ENCODE measurements around the gene CCDC57.
A peak's percentile ranks its signal among the peaks of the same experiment; 100 is the strongest.
"Not testable (repeated sequence)": the region's sequence is repeated elsewhere in the genome, so short reads cannot be mapped to it uniquely, and the experiment has no call there.

The CCDC57 gene

GRCh38 chr17:82152556-82153294, 59.9 kb downstream of the CCDC57 start:
- no peak for DNase-seq (ENCODE audit: low read depth)

- no peak for DNase-seq (ENCODE audit: low read depth)
Measured at GRCh38 chr17:82152114-82152513, 60.5 kb downstream of the CCDC57 start.

- DNase-seq (ENCODE audit: low read depth) = no peak
Measured at GRCh38 chr17:82151106-82151957, 61.3 kb downstream of the CCDC57 start.

GRCh38 chr17:82149401-82150099, 63.1 kb downstream of the CCDC57 start:
- DNase-seq (ENCODE audit: low read depth) = no peak

GRCh38 chr17:82148997-82149396, 63.6 kb downstream of the CCDC57 start:
- no peak for DNase-seq (ENCODE audit: low read depth)

GRCh38 chr17:82148011-82148410, 64.6 kb downstream of the CCDC57 start:
- no peak for DNase-seq (ENCODE audit: low read depth)

- no peak for DNase-seq (ENCODE audit: low read depth)
Measured at GRCh38 chr17:82146663-82147654, 65.7 kb downstream of the CCDC57 start.

GRCh38 chr17:82145550-82146155, 67.0 kb downstream of the CCDC57 start:
- no peak for DNase-seq (ENCODE audit: low read depth)

GRCh38 chr17:82143333-82143732, 69.3 kb downstream of the CCDC57 start:
- DNase-seq (ENCODE audit: low read depth) = no peak

- not testable (repeated sequence) for DNase-seq (ENCODE audit: low read depth)
Measured at GRCh38 chr17:82139961-82140360, 72.7 kb downstream of the CCDC57 start.

- DNase-seq (ENCODE audit: low read depth) = no peak
Measured at GRCh38 chr17:82138511-82138992, 74.1 kb downstream of the CCDC57 start.

- no peak for DNase-seq (ENCODE audit: low read depth)
Measured at GRCh38 chr17:82134101-82134500, 78.5 kb downstream of the CCDC57 start.

- not testable (repeated sequence) for DNase-seq (ENCODE audit: low read depth)
Measured at GRCh38 chr17:82133166-82133953, 79.3 kb downstream of the CCDC57 start.

GRCh38 chr17:82129095-82129494, 83.5 kb downstream of the CCDC57 start:
- no peak for DNase-seq (ENCODE audit: low read depth)

- no peak for DNase-seq (ENCODE audit: low read depth)
Measured at GRCh38 chr17:82128287-82128686, 84.4 kb downstream of the CCDC57 start.

- DNase-seq (ENCODE audit: low read depth) = no peak
Measured at GRCh38 chr17:82127704-82128103, 84.9 kb downstream of the CCDC57 start.

- no peak for DNase-seq (ENCODE audit: low read depth)
Measured at GRCh38 chr17:82127315-82127595, 85.4 kb downstream of the CCDC57 start.

- DNase-seq (ENCODE audit: low read depth) = no peak
Measured at GRCh38 chr17:82126556-82127314, 85.9 kb downstream of the CCDC57 start.

GRCh38 chr17:82124101-82124500, 88.5 kb downstream of the CCDC57 start:
- DNase-seq (ENCODE audit: low read depth) = peak; percentile 45
